Measurements from ENCODE around the gene PTGES3. TPM values are rescaled to one million over a fixed set of nuclear protein-coding genes. Genes with fewer than 3 reads are reported as not detected.
A peak's percentile ranks its signal among the peaks of the same experiment; 100 is the strongest.

PTGES3 gene
- total RNA-seq, 2 experiments from 2014 or later: 284 to 386 TPM

DNA sequence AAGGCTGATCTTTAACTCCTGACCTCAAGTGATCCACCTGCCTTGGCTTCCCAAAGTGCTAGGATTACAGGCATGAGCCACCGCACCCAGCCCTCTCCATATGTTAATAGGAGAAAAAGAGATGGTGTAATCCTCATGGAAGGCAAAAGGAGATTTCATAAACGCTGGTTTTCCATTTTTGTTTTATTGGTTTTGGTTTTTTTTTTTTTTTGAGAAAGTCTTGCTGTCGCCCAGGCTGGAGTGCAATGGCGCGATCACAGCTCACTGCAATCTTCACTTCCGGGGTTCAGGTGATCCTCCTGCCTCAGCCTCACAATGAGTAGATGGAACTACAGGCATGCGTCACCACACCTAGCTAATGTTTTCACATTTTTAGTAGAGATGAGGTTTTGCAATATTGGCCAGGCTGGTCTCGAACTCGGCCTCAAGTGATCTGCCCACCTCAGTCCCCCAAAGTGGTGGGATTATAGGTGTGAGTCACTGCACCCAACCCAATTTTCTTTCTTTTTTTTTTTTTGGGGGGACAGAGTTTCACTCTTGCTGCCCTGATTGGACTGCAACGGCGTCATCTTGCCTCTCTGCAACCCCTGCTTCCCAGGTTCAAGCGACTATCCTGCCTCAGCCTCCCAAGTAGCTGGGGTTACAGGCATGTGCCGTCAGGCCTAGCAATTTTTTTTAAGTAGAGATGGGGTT lies 8.1 kb downstream of the PTGES3 start:
- intact Hi-C loops (cut with DNase I, micrococcal nuclease): no loop called here
- ATAC-seq: no peak
- peak overlapping the region; percentile 33 for H3K4me3 Mint-ChIP-seq

GRCh38 chr12:56678852-56679251 lies 9.2 kb downstream of the PTGES3 start:
- ATAC-seq: no peak
- Mint-ChIP-seq H3K9me3 (ENCODE audit: low read depth) (no peaks in the 10 kb centered on the region), H3K4me1 (peaks cover 76% of the 10 kb centered on the region), H3K27me3 (no peaks in the 10 kb centered on the region), H3K27ac (peak overlapping the region; percentile 51), H3K4me3 (no peak overlapping the region), H3K36me3 (ENCODE audit: low read depth) (peaks cover 58% of the 10 kb centered on the region)
- no peak for DNase-seq
- intact Hi-C loops (cut with DNase I, micrococcal nuclease): no loop called here
- CTCF ChIA-PET: interaction anchor here (0.6 to 1.8 kb wide), 2 partner anchors 42 to 47 kb away, joined by 3 to 8 read pairs; no protein-coding TSS in a partner anchor
- POLR2A ChIA-PET: no interaction called here

More for the DNA sequence above, 8.1 kb downstream of the PTGES3 start:
- POLR2A ChIA-PET: interaction anchor here (0.7 to 1.2 kb wide), 2 partner anchors 8 to 30 kb away, joined by 3 to 4 read pairs; partner anchors contain the start of gene PTGES3
- H3K9me3 Mint-ChIP-seq (ENCODE audit: low read depth): no peaks in the 10 kb centered on the region
- H3K36me3 Mint-ChIP-seq (ENCODE audit: low read depth): peaks cover 66% of the 10 kb centered on the region
- CTCF ChIA-PET: interaction anchor here (0.5 to 1.8 kb wide), 5 partner anchors 22 to 444 kb away, joined by 3 to 8 read pairs (median 4); no protein-coding TSS in a partner anchor
- DNase-seq: no peak
- H3K27ac Mint-ChIP-seq: peak overlapping the region; percentile 69
- H3K27me3 Mint-ChIP-seq: no peaks in the 10 kb centered on the region
- H3K4me1 Mint-ChIP-seq: peaks cover 80% of the 10 kb centered on the region

DNA sequence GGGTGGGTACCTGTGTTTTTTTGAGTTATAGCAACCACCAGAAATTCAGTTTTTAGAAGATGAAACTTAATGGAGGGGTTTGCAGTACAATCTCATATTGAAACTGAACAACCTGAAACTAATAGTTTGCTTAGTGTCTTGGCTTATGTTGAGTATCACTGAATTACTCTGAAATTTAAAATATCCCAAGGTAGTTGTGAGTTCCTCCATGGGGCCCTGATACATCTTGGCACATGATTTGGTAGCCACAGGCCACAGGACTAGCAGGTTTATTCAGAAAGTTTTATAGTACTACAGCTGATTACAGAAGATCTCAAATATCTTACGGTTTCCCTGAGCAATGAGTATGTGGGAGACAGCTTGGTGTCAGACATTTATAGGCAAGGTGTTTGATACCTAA lies 10.4 kb downstream of the PTGES3 start:
- Mint-ChIP-seq H3K4me3 (no peak overlapping the region), H3K36me3 (ENCODE audit: low read depth) (peaks cover 57% of the 10 kb centered on the region), H3K27me3 (no peaks in the 10 kb centered on the region), H3K4me1 (peaks cover 75% of the 10 kb centered on the region), H3K27ac (peak overlapping the region; percentile 20), H3K9me3 (ENCODE audit: low read depth) (no peaks in the 10 kb centered on the region)
- ATAC-seq (peak; percentile 90), DNase-seq (peak; percentile 52)
- intact Hi-C loops (cut with DNase I, micrococcal nuclease): loop anchor here in 1 of 2 experiments (1.0 kb wide), 1 partner anchor 8 kb away; no protein-coding TSS in a partner anchor
- POLR2A ChIA-PET: interaction anchor here (0.7 to 1.1 kb wide), 2 partner anchors 48 to 401 kb away, joined by 3 read pairs; partner anchors contain the start of genes NACA and NEMP1
- CTCF ChIA-PET: interaction anchor here (1.1 to 1.7 kb wide), 4 partner anchors 14 to 84 kb away, joined by 3 read pairs; no protein-coding TSS in a partner anchor

DNA sequence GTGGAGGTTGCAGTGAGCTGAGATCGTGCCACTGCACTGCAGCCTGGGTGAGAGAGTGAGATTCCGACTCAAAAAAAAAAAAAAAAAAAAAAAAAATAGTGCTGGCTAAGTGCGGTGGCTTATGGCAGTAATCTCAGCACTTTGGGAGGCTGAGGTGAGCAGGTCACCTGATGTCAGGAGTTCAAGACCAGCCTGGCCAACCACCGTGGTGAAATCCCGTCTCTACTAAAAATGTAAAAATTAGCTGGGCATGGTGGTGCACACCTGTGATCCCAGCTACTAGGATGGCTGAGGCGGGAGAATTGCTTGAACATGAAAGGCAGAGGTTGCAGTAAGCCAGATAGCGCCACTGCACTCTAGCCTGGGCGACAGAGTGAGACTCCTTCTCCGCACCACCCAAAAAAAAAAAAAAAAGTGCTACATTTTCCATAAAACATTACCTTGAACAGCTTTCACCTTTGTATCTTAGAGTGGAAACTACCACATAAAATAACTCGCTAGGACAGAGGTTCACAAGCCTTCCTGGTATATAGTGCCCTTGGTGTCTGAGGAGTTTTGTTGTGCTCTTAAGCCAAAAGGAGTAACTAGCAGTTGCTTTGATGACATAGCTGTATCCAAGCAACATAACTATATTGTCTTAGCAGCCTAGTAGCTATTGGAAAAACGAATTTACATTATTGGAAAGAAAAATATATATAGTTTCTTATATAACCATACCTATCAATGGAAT lies 11.1 kb downstream of the PTGES3 start:
- ChIA-PET POLR2A (interaction anchor here (0.7 to 1.1 kb wide), 3 partner anchors 45 to 402 kb away, joined by 3 to 4 read pairs (median 3); partner anchors contain the start of genes NACA and NEMP1), CTCF (interaction anchor here (1.1 to 2.3 kb wide), 5 partner anchors 14 to 83 kb away, joined by 3 to 6 read pairs (median 3); no protein-coding TSS in a partner anchor)
- ATAC-seq: peak; percentile 21
- DNase-seq: no peak
- H3K9me3 Mint-ChIP-seq (ENCODE audit: low read depth): no peaks in the 10 kb centered on the region
- no peaks in the 10 kb centered on the region for H3K27me3 Mint-ChIP-seq
- peaks cover 73% of the 10 kb centered on the region for H3K4me1 Mint-ChIP-seq
- no peak overlapping the region for H3K4me3 Mint-ChIP-seq
- intact Hi-C loops (cut with DNase I, micrococcal nuclease): loop anchor here in 1 of 2 experiments (1.0 kb wide), 1 partner anchor 8 kb away; no protein-coding TSS in a partner anchor
- H3K27ac Mint-ChIP-seq: no peak overlapping the region
- peaks cover 60% of the 10 kb centered on the region for H3K36me3 Mint-ChIP-seq (ENCODE audit: low read depth)

- Mint-ChIP-seq H3K27ac (no peak overlapping the region), H3K4me1 (peaks cover 58% of the 10 kb centered on the region), H3K4me3 (no peak overlapping the region), H3K36me3 (ENCODE audit: low read depth) (peaks cover 61% of the 10 kb centered on the region), H3K9me3 (ENCODE audit: low read depth) (no peaks in the 10 kb centered on the region), H3K27me3 (no peaks in the 10 kb centered on the region)
- no peak for DNase-seq
- ATAC-seq: no peak
- intact Hi-C loops (cut with DNase I, micrococcal nuclease): no loop called here
- CTCF ChIA-PET: interaction anchor here (0.6 to 2.2 kb wide), 6 partner anchors 13 to 912 kb away, joined by 3 to 7 read pairs (median 4); no protein-coding TSS in a partner anchor
- POLR2A ChIA-PET: interaction anchor here (0.7 kb wide), 2 partner anchors 35 to 369 kb away, joined by 3 read pairs; no protein-coding TSS in a partner anchor
These were observed 16.5 kb downstream of the PTGES3 start for GRCh38 chr12:56671608-56672007.

- H3K27me3 Mint-ChIP-seq: no peaks in the 10 kb centered on the region
- DNase-seq (no peak), ATAC-seq (no peak)
- intact Hi-C loops (cut with DNase I, micrococcal nuclease): no loop called here
- no peak overlapping the region for H3K27ac Mint-ChIP-seq
- H3K36me3 Mint-ChIP-seq (ENCODE audit: low read depth): peaks cover 64% of the 10 kb centered on the region
- POLR2A ChIA-PET: interaction anchor here (1.1 kb wide), 1 partner anchor 13 kb away, joined by 3 read pairs; no protein-coding TSS in a partner anchor
- H3K9me3 Mint-ChIP-seq (ENCODE audit: low read depth): no peaks in the 10 kb centered on the region
- no peak overlapping the region for H3K4me3 Mint-ChIP-seq
- peaks cover 53% of the 10 kb centered on the region for H3K4me1 Mint-ChIP-seq
- CTCF ChIA-PET: interaction anchor here (0.7 to 2.2 kb wide), 8 partner anchors 12 to 913 kb away, joined by 3 to 7 read pairs (median 4); no protein-coding TSS in a partner anchor
These were observed 17.2 kb downstream of the PTGES3 start for GRCh38 chr12:56670836-56671235.

- Mint-ChIP-seq H3K4me3 (no peak overlapping the region), H3K36me3 (ENCODE audit: low read depth) (peaks cover 73% of the 10 kb centered on the region), H3K27me3 (no peaks in the 10 kb centered on the region), H3K27ac (peak overlapping the region; percentile 48), H3K4me1 (peaks cover 40% of the 10 kb centered on the region), H3K9me3 (ENCODE audit: low read depth) (no peaks in the 10 kb centered on the region)
- ATAC-seq (peak; percentile 61), DNase-seq (no peak)
- ChIA-PET POLR2A (interaction anchor here (0.7 kb wide), 1 partner anchor 11 kb away, joined by 3 read pairs; no protein-coding TSS in a partner anchor), CTCF (interaction anchor here (0.8 to 1.5 kb wide), 3 partner anchors 9 to 32 kb away, joined by 3 to 4 read pairs (median 3); no protein-coding TSS in a partner anchor)
- intact Hi-C loops (cut with DNase I, micrococcal nuclease): no loop called here
These were observed 20.0 kb downstream of the PTGES3 start for GRCh38 chr12:56668197-56668457.

DNA sequence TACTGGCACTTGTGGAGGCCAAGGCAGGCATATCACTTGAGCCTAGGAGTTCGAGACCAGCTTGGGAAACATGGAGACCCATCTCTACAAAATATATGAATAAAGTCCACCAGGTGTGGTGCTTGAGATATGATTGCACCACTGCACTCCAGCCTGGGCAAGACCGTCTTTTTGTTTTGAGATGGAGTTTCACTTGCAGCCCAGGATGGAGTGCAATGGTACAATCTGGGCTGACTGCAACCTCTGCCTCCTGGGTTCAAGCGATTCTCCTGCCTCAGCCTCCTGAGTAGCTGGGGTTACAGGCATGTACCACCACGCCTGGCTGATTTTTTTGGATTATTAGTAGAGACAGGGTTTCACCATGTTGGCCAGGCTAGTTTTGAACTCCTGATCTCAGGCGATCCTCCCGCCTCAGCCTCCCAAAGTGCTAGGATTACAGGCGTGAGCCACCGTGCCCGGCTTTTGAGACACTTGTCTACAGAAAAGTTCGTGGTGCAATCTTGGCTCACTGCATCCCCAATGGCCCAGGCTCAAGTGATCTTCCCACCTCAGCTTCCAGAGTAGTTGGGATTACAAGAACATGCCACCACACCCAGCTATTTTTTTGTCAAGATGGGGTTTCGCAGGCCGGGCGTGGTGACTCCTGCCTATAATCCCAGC lies 26.0 kb downstream of the PTGES3 start:
- H3K27me3 Mint-ChIP-seq: no peaks in the 10 kb centered on the region
- DNase-seq (no peak), ATAC-seq (no peak)
- H3K4me3 Mint-ChIP-seq: no peak overlapping the region
- peaks cover 35% of the 10 kb centered on the region for H3K36me3 Mint-ChIP-seq (ENCODE audit: low read depth)
- no peaks in the 10 kb centered on the region for H3K9me3 Mint-ChIP-seq (ENCODE audit: low read depth)
- no peak overlapping the region for H3K27ac Mint-ChIP-seq
- peaks cover 20% of the 10 kb centered on the region for H3K4me1 Mint-ChIP-seq
- POLR2A ChIA-PET: interaction anchor here (1.1 kb wide), 1 partner anchor 17 kb away, joined by 3 read pairs; no protein-coding TSS in a partner anchor
- CTCF ChIA-PET: interaction anchor here (0.7 to 2.2 kb wide), 3 partner anchors 23 to 64 kb away, joined by 3 to 9 read pairs (median 3); no protein-coding TSS in a partner anchor
- intact Hi-C loops (cut with DNase I, micrococcal nuclease): no loop called here

- no peak overlapping the region for H3K4me3 Mint-ChIP-seq
- H3K4me1 Mint-ChIP-seq: peaks cover 20% of the 10 kb centered on the region
- intact Hi-C loops (cut with DNase I, micrococcal nuclease): no loop called here
- no peak for DNase-seq
- H3K36me3 Mint-ChIP-seq (ENCODE audit: low read depth): peaks cover 34% of the 10 kb centered on the region
- H3K27me3 Mint-ChIP-seq: no peaks in the 10 kb centered on the region
- CTCF ChIA-PET: interaction anchor here (0.7 to 1.1 kb wide), 2 partner anchors 23 to 64 kb away, joined by 3 read pairs; no protein-coding TSS in a partner anchor
- no peak overlapping the region for H3K27ac Mint-ChIP-seq
- no peak for ATAC-seq
- H3K9me3 Mint-ChIP-seq (ENCODE audit: low read depth): no peaks in the 10 kb centered on the region
- POLR2A ChIA-PET: interaction anchor here (0.7 kb wide), 1 partner anchor 58 kb away, joined by 7 read pairs; no protein-coding TSS in a partner anchor
These were observed 26.5 kb downstream of the PTGES3 start for GRCh38 chr12:56661560-56661959.

GRCh38 chr12:56658921-56659320 lies 29.2 kb downstream of the PTGES3 start:
- no peak for ATAC-seq
- no peaks in the 10 kb centered on the region for H3K27me3 Mint-ChIP-seq
- DNase-seq: no peak
- intact Hi-C loops (cut with DNase I, micrococcal nuclease): loop anchor here in 1 of 2 experiments (2.0 kb wide), 1 partner anchor 14 kb away; the partner anchor contains the start of gene ATP5F1B
- peaks cover 20% of the 10 kb centered on the region for H3K36me3 Mint-ChIP-seq (ENCODE audit: low read depth)
- H3K4me1 Mint-ChIP-seq: peaks cover 18% of the 10 kb centered on the region
- ChIA-PET CTCF (interaction anchor here (0.6 to 1.9 kb wide), 8 partner anchors 9 to 315 kb away, joined by 3 to 7 read pairs (median 3); no protein-coding TSS in a partner anchor), POLR2A (interaction anchor here (0.6 to 1.1 kb wide), 3 partner anchors 22 to 30 kb away, joined by 3 to 6 read pairs (median 6); no protein-coding TSS in a partner anchor)
- no peak overlapping the region for H3K27ac Mint-ChIP-seq
- no peak overlapping the region for H3K4me3 Mint-ChIP-seq
- H3K9me3 Mint-ChIP-seq (ENCODE audit: low read depth): peaks cover 5% of the 10 kb centered on the region
